Left lobe of liver (tissue), 2 donors: Measurements from ENCODE around the gene CHRNB2. TPM values are rescaled to one million over a fixed set of nuclear protein-coding genes. Genes with fewer than 3 reads are reported as not detected.

Experiments used
- ATAC-seq: fragments of 200-7000 bp; cut with Tn5 transposase; one replicate; pipeline ENCODE4 v1.9.1; 2020; ENCODE audit warnings: mild to moderate bottlenecking, moderate library complexity
- DNase-seq: peaks from one replicate; pipeline ENCODE4 v3.0.0-alpha.2; 2020; ENCODE audit warnings: low spot score
- total RNA-seq: library from RNA; stranded (reverse); gene quantifications from one replicate; pipeline ENCODE4 v1.2.1, GENCODE V29; 2021
- donor health status: DM: no; HTN: no; CAD: no; lungs with moderate emphysema.
- donor health status: DM: no; HTN: yes; CAD: no.

CHRNB2 gene
- total RNA-seq, 1 donor from 2014 or later: 0.10 TPM

DNA sequence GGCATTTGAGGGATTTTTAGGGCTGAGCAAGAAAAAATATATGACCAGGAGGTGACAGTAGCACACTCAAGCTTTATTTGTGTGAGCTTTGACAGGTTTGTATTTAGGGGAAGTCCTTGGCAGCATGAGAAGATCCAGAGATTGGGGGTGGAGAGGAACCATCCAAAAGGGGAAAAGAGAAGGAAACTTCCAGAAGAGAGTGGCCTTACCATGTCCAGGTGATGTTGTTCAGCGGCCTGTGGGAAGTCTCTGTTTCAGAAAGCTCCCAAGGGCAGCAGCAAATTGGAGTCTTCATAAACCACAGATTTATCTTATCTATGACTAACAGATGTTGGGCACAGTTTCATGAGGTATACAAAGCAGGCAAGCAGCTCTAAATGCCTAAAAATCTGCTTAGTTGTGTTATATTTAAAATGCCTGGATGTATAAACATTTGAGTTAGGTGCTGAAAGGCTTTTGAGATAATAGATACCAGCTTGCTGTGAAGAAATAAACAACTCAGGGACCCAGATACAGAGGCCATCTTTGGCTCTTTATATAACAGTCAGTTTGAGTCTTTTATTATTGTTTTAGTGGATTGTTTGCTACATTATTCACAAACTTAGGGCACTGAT lies 61.6 kb downstream of the CHRNB2 start:
- ATAC-seq: no peak
- DNase-seq: no peak

Other genes with a start within 250 kb of the CHRNB2 start
- not detected for gene AQP10, start 246.7 kb upstream of the CHRNB2 start, total RNA-seq
- 4.4 TPM for gene ATP8B2, start 242.3 kb upstream of the CHRNB2 start, total RNA-seq
- gene IL6R, start 162.4 kb upstream of the CHRNB2 start, total RNA-seq: 171 TPM
- gene TDRD10, start 65.6 kb upstream of the CHRNB2 start, total RNA-seq: 2.2 TPM
- 5.4 TPM for gene SHE, start 65.4 kb upstream of the CHRNB2 start, total RNA-seq
- gene UBE2Q1, start 9.1 kb upstream of the CHRNB2 start, total RNA-seq: 35.4 TPM
- 83.7 TPM for gene ADAR, start 40.4 kb downstream of the CHRNB2 start, total RNA-seq